GM18519 (cell line): ENCODE measurements around the gene KRTAP10-6.
"Not testable (repeated sequence)": the region's sequence is repeated elsewhere in the genome, so short reads cannot be mapped to it uniquely, and the experiment has no call there.

Experiments
- ATAC-seq: cut with Tn5 transposase; IDR thresholded peaks from one replicate; pipeline ENCODE4 v1.9.1; 2021; ENCODE audit warnings: mild to moderate bottlenecking, moderate library complexity; ENCODE audit not compliant: unreplicated experiment, low FRiP score

The KRTAP10-6 gene

GRCh38 chr21:44564886-44565598 lies 27.3 kb downstream of the KRTAP10-6 start:
- ATAC-seq, result no peak

GRCh38 chr21:44564099-44564498 lies 28.2 kb downstream of the KRTAP10-6 start:
- no peak for ATAC-seq

DNA sequence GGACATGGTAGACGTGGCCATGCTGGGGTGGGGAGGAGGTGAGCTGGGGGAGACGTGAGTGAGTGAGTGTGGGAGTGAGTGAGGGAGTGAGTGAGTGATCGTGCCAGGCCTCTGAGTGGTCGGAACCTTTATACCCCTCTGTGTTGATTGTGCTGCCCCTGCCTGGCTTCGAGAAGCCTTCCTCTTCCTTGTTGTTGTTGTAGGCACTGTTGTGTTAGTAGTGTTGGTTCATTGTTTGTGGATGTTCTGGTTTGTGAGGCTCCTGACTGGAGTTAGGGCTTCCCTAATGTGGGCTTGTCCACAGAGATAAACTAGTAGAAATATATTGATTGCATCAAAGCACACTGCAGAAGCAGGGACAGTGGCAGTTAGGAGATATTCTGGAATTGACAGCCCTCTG lies 33.6 kb downstream of the KRTAP10-6 start, which contains the start of gene KRTAP10-3:
Gene KRTAP10-3, minus strand, starts transcription at position 101 of the 400 bp plus-strand sequence. Its CDS starts 80 bp downstream, at position 21.
- ATAC-seq, result no peak

DNA sequence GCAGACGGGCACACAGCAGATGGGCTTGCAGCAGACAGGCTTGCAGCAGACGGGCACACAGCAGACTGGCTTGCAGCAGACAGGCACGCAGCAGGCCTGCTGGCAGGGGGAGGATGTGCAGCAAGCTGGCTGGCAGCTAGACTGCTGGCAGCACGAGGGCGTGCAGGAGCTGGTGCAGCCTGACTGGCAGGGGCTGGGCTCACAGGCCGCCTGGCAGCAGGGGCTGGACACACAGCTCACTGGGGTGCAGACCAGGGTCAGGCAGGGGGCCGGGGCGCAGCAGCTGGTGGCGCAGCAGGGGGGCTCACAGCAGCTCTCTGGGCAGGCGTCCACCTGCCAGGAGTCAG lies 34.0 kb downstream of the KRTAP10-6 start:
- ATAC-seq, result not testable (repeated sequence)

GRCh38 chr21:44557491-44558328 lies 34.6 kb downstream of the KRTAP10-6 start:
- ATAC-seq, result no peak

DNA sequence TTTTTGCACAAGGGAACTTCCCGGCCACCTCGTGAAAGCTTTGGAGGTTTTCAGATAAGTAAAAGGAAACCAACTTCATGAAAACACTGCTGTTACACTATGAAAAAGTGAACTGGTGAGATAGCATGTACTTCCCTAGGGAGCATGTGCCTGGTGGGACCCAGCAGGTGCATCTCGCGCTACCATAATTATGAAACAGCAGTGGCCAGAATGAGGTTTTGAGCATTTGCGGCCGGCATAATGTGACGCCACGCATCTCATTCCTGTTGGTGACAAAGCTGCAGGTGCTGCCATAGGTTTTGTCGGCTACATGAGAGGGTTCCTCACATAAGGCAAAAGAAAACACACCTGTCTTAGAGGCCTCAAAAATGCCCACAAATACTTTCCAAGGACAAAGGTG lies 35.4 kb downstream of the KRTAP10-6 start:
- no peak for ATAC-seq

- no peak for ATAC-seq
Measured at GRCh38 chr21:44555200-44555875, 37.0 kb downstream of the KRTAP10-6 start.

DNA sequence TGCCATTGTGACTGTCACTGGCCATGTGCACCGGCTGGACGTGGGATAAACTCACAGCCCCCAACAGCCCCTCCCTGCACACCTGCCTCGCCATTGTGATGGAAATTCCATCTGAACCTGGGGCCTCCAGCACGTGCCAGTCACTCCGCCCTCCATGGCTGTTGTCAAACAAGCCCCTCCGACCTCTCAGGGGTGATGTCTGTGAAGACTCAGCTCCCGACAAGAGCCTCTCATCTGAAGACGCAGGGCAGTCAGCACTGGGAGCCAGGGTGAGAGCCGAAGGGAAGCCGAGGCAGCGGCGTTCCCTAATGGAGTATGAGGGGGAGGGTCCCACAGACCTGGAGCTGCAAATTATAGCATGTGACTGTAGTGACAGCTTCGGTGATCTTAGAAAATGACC lies 39.6 kb downstream of the KRTAP10-6 start:
- no peak for ATAC-seq

DNA sequence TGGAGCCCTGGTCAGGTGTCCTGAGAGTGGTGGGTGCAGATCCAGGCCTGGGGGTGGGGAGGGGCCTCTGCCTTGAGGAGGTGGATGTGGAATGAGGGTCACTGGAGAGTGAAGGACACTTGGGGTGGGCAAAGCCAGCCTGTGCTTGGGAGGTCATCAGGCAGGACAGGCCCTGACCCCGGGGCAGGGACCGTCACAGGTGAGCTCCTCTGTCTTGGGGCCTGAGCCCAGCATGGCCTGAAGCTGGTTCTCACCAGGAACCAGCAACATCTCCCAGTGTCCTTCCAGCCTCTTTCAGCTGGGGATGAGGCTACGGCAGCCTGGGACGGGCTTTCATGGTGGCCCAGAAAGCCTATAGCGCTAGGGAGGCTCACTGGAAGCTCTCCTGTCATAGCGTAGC lies 40.2 kb downstream of the KRTAP10-6 start:
- ATAC-seq, result no peak

DNA sequence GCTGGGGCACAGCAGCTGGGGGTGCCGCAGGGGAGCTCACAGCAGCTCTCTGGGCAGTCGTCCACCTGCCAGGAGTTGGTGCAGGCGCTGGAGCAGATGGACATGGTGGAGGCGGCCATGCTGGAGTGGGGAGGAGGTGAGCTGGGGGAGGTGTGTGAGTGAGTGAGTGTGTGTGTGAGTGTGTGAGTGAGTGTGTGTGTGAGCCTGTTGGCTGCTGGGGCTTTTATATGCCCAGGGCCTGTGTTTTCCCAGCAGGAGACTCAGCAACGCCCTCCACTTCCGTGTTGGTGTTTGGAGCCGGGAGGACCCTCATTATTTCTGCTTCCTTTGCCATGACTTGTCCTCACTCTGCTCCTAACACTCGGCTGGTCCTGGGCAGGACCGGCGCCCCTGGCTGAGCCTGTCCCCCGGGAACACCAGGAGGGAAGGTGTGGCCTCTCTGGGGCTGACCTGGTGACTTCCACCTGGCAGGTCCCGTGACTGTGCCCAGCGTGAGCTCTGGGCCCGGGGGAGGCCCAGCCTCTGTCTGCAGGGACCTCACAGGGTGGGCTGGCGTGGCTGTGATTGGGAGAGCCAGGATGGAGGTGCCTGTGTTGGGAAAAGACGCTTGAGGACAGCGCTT lies 40.9 kb downstream of the KRTAP10-6 start, which contains the start of gene KRTAP10-2:
Gene KRTAP10-2, minus strand, starts transcription at position 166 of the 622 bp plus-strand sequence. Its CDS starts 47 bp downstream, at position 119.
- ATAC-seq, result no peak

DNA sequence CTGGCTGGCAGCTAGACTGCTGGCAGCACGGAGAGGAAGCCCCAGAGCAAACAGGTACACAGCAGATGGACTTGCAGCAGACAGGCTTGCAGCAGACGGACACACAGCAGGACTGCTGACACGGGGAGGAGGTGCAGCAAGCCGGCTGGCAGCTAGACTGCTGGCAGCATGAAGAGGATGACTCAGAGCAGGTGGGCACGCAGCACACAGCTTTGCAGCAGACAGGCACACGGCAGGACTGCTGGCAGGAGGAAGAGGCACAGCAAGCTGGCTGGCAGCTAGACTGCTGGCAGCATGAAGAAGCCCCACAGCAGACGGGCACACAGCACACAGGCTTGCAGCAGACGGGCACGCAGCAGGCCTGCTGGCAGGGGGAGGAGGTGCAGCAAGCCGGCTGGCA lies 41.5 kb downstream of the KRTAP10-6 start:
- no peak for ATAC-seq

GRCh38 chr21:44550285-44550684 lies 42.0 kb downstream of the KRTAP10-6 start:
- ATAC-seq, result not testable (repeated sequence)

- ATAC-seq, result no peak
Measured at GRCh38 chr21:44549525-44550211, 42.6 kb downstream of the KRTAP10-6 start.

DNA sequence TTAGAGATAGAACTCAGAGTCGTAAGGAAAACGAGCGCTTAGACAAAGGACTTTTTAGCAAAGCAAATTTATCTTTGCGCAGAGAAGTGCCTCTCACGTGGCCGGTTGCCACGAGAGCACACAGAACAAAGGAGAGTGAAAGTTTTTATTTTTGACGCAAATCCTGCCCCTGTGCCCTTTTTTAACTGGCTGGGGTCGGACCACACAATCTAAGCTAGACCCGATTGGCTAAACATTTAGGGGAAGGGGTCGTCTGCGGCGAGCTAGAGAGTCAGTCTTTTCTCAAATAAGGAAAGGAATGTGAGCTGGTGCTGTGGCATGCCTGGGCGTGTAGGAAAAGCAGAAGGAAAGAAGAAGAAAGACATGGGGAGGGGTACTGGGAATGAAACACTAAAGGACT lies 43.4 kb downstream of the KRTAP10-6 start:
- no peak for ATAC-seq

DNA sequence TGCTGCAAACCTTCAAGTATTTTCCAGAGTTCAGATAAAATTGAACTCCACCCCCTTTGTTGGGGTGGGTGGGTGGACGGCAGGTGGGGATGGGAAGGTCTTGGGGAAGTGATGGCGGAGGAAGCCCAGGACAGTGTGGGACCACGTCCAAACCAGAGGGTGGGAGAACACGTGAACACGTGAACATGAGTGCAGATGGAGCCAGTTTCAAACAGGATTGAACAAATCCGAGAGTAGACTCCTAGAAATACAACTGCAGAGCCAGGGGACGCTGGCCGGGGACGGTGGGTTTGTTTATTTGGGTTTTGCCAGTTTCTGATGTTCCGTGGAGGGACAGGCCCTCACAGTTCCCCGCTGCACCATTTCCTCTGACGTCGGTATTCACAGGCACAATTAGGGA lies 43.9 kb downstream of the KRTAP10-6 start:
- ATAC-seq, result no peak

DNA sequence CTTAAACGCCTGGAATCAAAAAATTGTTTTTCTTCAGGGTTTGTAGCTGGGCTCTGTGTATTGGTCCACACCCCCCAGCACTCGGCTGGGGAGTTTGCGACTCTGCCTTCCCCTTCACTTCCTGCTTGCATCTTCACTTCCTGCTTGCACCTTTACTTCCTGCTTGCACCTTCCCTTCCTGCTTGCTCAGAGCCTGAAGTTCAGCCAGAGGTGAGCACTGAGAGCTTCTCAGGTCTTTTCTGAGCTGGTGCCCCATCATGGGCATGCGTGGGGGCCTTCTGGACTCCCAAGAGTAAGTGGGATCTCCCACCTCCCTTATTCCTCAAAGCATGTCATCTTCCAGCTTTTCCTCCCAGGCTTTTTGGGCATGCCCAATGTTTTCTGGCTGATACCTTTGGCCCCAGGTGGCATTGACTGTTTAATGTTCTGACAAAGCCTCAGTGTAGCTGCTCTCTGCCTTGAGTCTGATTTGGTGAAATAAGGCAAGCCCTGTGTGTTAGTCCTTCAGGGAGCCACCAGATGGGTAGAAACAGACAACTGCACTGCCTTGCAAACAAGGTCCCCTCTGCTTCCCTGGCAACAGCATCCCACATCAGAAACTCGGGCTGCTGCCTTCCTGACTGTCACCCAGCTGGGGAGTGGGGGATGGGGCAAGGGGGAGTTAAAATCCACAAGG lies 44.5 kb downstream of the KRTAP10-6 start:
- ATAC-seq, result no peak

DNA sequence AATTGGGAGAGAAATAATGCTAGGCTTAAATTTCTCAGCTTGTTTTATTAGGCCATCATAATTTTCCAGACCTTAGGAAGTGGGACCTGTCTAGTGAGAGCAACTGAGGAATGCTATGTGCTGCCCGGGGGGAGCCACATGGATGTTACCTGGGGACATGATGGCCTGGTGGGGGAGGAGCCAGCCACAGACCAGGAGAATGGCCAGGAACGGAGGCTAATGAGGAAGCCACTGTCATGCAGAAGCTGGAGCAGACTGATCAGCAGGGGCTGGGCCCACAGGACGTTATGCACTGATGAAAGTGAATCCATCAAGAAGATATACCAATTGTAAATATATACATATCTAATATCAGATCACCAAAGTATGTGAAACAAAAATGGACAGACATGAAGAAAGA lies 47.7 kb downstream of the KRTAP10-6 start:
- no peak for ATAC-seq

GRCh38 chr21:44542716-44543115 lies 49.6 kb downstream of the KRTAP10-6 start:
- ATAC-seq, result no peak
